OCI-M2 (cell line): ENCODE data around the gene KSR1.

Experiments used
- DNase-seq: peaks from one replicate; lab custom pipeline; 2025; ENCODE audit not compliant: unreplicated experiment; lab: John Stamatoyannopoulos, UW

The KSR1 gene

GRCh38 chr17:27532269-27533263, 76.3 kb downstream of the KSR1 start:
- DNase-seq, result no peak

GRCh38 chr17:27533874-27534815, 77.9 kb downstream of the KSR1 start:
- DNase-seq, result no peak

- DNase-seq, result no peak
These were observed 79.1 kb downstream of the KSR1 start for GRCh38 chr17:27535178-27535928.

- no peak for DNase-seq
These were observed 79.7 kb downstream of the KSR1 start for GRCh38 chr17:27535975-27536374.

GRCh38 chr17:27536781-27537180, 80.5 kb downstream of the KSR1 start:
- DNase-seq, result no peak

GRCh38 chr17:27538156-27538955, 82.1 kb downstream of the KSR1 start:
- no peak for DNase-seq

GRCh38 chr17:27539152-27539551, 82.9 kb downstream of the KSR1 start:
- DNase-seq, result no peak

- DNase-seq, result no peak
These were observed 83.6 kb downstream of the KSR1 start for GRCh38 chr17:27539794-27540317.

- DNase-seq, result no peak
These were observed 84.3 kb downstream of the KSR1 start for GRCh38 chr17:27540318-27541101.

- no peak for DNase-seq
These were observed 85.2 kb downstream of the KSR1 start for GRCh38 chr17:27541301-27542023.

- DNase-seq, result no peak
These were observed 86.7 kb downstream of the KSR1 start for GRCh38 chr17:27542841-27543463.

- no peak for DNase-seq
These were observed 87.2 kb downstream of the KSR1 start for GRCh38 chr17:27543464-27543856.

- no peak for DNase-seq
These were observed 87.7 kb downstream of the KSR1 start for GRCh38 chr17:27543958-27544349.

- DNase-seq, result no peak
These were observed 88.3 kb downstream of the KSR1 start for GRCh38 chr17:27544350-27545131.

- no peak for DNase-seq
These were observed 89.4 kb downstream of the KSR1 start for GRCh38 chr17:27545562-27546229.

GRCh38 chr17:27546624-27547300, 90.5 kb downstream of the KSR1 start:
- no peak for DNase-seq
